ENCODE results near the gene CARNS1. TPM values are rescaled to one million over a fixed set of nuclear protein-coding genes. Genes with fewer than 3 reads are reported as not detected.

CARNS1 gene
- total and polyA plus RNA-seq, 2 of the 8 experiments (the other 6 are each of a cell fraction or from before 2014, with no cell fraction given): 0.82 to 1.1 TPM

- Histone ChIP-seq H4K20me1 (replicated peaks in 1 of 2; ENCODE audit: control insufficient read depth in 1 of 2, insufficient read depth in 2 of 2, low read length in 2 of 2) (no peaks in the 10 kb centered on the region), H4K91ac (replicated peaks; ENCODE audit: insufficient read length, low read length) (no peak overlapping the region), H3K4me2 (ENCODE audit: insufficient read depth in 1 of 2, low read depth in 2 of 2, low read length in 2 of 2) (no peak overlapping the region), H3K14ac (ENCODE audit: insufficient read length) (no peak overlapping the region), H3K4me1 (replicated peaks in 1 of 4; ENCODE audit: control insufficient read depth in 3 of 4, insufficient read depth in 4 of 4, low read length in 3 of 4) (peaks cover 0 to 5% (median 1%) of the 10 kb centered on the region in 4 experiments; a peak in 4 of 7 replicates), H3K79me1 (ENCODE audit: low read depth, low read length) (no peaks in the 10 kb centered on the region), H2AFZ (ENCODE audit: low read length) (no peak overlapping the region), H3K27ac (ENCODE audit: low read depth, low read length) (no peak overlapping the region), H3K9ac (replicated peaks in 1 of 4; ENCODE audit: extremely low read depth in 1 of 4, low read depth in 3 of 4, low read length in 3 of 4) (no peak overlapping the region), H3K23ac (ENCODE audit: insufficient read length) (no peak overlapping the region), H3K36me3 (ENCODE audit: control insufficient read depth in 2 of 4, insufficient read depth in 4 of 4, low read length in 3 of 4) (no peaks in the 10 kb centered on the region), H3K56ac (replicated peaks; ENCODE audit: insufficient read length, low read depth, low read length) (no peak overlapping the region), H3K18ac (ENCODE audit: extremely low read depth, low read length) (no peak overlapping the region), H2BK120ac (replicated peaks; ENCODE audit: low read depth, low read length) (no peak overlapping the region), H3K27me3 (replicated peaks in 1 of 4; ENCODE audit: control insufficient read depth in 3 of 4, extremely low read depth in 1 of 4, insufficient read depth in 3 of 4, low read length in 3 of 4) (no peaks in the 10 kb centered on the region), H3K4me3 (ENCODE audit: extremely low read depth in 1 of 4, insufficient read depth in 2 of 4, low read depth in 3 of 4, low read length in 4 of 4) (no peak overlapping the region), H4K5ac (ENCODE audit: insufficient read length, low read depth, low read length) (no peak overlapping the region), H3K9me3 (ENCODE audit: insufficient read depth in 2 of 2, low read depth in 1 of 2, low read length in 1 of 2) (peaks cover 0 to 4% of the 10 kb centered on the region in 2 experiments; a peak in 1 of 4 replicates), H3K79me2 (ENCODE audit: control insufficient read depth in 1 of 2, insufficient read depth in 2 of 2, low read length in 2 of 2) (no peaks in the 10 kb centered on the region), H4K8ac (ENCODE audit: extremely low read depth, insufficient read depth, low read length) (no peak overlapping the region; the same call in 1 of the 2 replicates), H2BK12ac (ENCODE audit: low read depth, low read length) (no peak overlapping the region), H2BK5ac (ENCODE audit: low read depth, low read length) (no peak overlapping the region), H2AK5ac (ENCODE audit: low read depth, low read length) (no peak overlapping the region), H3K23me2 (ENCODE audit: low read depth, low read length) (no peaks in the 10 kb centered on the region; the same call in 1 of the 2 replicates), H2BK20ac (ENCODE audit: low read length) (no peak overlapping the region), H2BK15ac (ENCODE audit: low read length) (no peak overlapping the region), H3K4ac (replicated peaks; ENCODE audit: insufficient read length, low read depth, low read length) (no peak overlapping the region)
- no peak for FAIRE-seq
- ChIA-PET POLR2A (ENCODE audit: partially characterized antibody) (interaction anchor here (1.0 kb wide), 1 partner anchor 36 kb away, joined by 4 read pairs; no protein-coding TSS in a partner anchor), CTCF (ENCODE audit: partially characterized antibody) (interaction anchor here (0.6 to 1.4 kb wide), 4 partner anchors 21 to 92 kb away, joined by 3 to 4 read pairs (median 3); partner anchors contain the start of gene GPR152)
- WGBS, 2 experiments (ENCODE audit: extremely low coverage in 1 of 2, insufficient coverage in 1 of 2, insufficient read length in 1 of 2, insufficient replicate concordance in 2 of 2, low coverage in 1 of 2, low lambda C conversion rate in 2 of 2, missing lambda C conversion rate in 1 of 2): 81% methylated on average over 7 of the region's 7 CpGs; no CpG with 5 or more reads in 1 of the 2 experiments
- no peak for DNase-seq (ENCODE audit: low read depth in 1 of 2, low spot score in 2 of 2)
- TF ChIP-seq SIN3A (conservative IDR thresholded peaks at IDR 0.05 in 1 of 2, IDR thresholded peaks at IDR 0.05 in 1 of 2; ENCODE audit: low read depth in 1 of 2, low read length in 2 of 2): no peak
- TF ChIP-seq GABPA (IDR thresholded peaks at IDR 0.05; ENCODE audit: borderline replicate concordance, insufficient read depth, low read length): no peak
- TF ChIP-seq EGR1 (IDR thresholded peaks at IDR 0.05; ENCODE audit: borderline replicate concordance, low read depth, low read length): no peak
- no peak for TF ChIP-seq TCF12 (IDR thresholded peaks at IDR 0.05; ENCODE audit: low read depth, low read length)
- TF ChIP-seq RXRA (IDR thresholded peaks at IDR 0.05; ENCODE audit: insufficient read depth, low read depth, low read length): no peak
- TF ChIP-seq TAF7 (optimal IDR thresholded peaks at IDR 0.05; ENCODE audit: borderline replicate concordance, low read depth, low read length): no peak
- no peak for TF ChIP-seq NRF1 (IDR thresholded peaks at IDR 0.05; ENCODE audit: low read depth, low read length)
- TF ChIP-seq SP4 (IDR thresholded peaks at IDR 0.05; ENCODE audit: low read length): no peak
- no peak for TF ChIP-seq GTF2F1 (IDR thresholded peaks at IDR 0.05; ENCODE audit: borderline replicate concordance, low read depth, low read length)
- TF ChIP-seq CBX5 (IDR thresholded peaks at IDR 0.05; ENCODE audit: low read depth, low read length): no peak
- no peak for TF ChIP-seq HDAC6 (IDR thresholded peaks at IDR 0.05; ENCODE audit: low read depth, low read length)
- no peak for TF ChIP-seq CHD1 (IDR thresholded peaks at IDR 0.05; ENCODE audit: low read depth, low read length)
- no peak for TF ChIP-seq SIRT6 (IDR thresholded peaks at IDR 0.05; ENCODE audit: low read length)
- no peak for TF ChIP-seq SRF (IDR thresholded peaks at IDR 0.05; ENCODE audit: low read depth, low read length)
These were observed 57.4 kb downstream of the CARNS1 start for GRCh38 chr11:67472882-67473281.
